CD4-positive, CD25-positive, alpha-beta regulatory T cell (primary cell): ENCODE data around the gene RIC1. TPM values are rescaled to one million over a fixed set of nuclear protein-coding genes. Genes with fewer than 3 reads are reported as not detected.

Experiments
- ATAC-seq, 2 donors: fragments of 150-1000 bp; cut with Tn5 transposase; one replicate each; pipeline ENCODE4 v1.10.0; 2021; ENCODE audit warnings: low read depth in 2 of 2, moderate number of reproducible peaks in 2 of 2, moderate library complexity in 1 of 2
- DNase-seq, 3 donors: peaks; one replicate each; pipeline versions ENCODE4 v3.0.0 to v3.0.0-alpha.2; 2012 to 2022; ENCODE audit warnings: mixed read lengths in 1 of 3
- H3K27ac ChIP-seq: one replicate; pipeline ENCODE4 v1.7.0; 2013; ENCODE audit warnings: mild to moderate bottlenecking, low read length; ENCODE audit not compliant: insufficient read depth, poor library complexity, severe bottlenecking
- H3K27me3 ChIP-seq: one replicate; pipeline ENCODE4 v1.7.0; 2013; ENCODE audit warnings: low read length; ENCODE audit not compliant: control insufficient read depth, insufficient read depth
- H3K36me3 ChIP-seq: one replicate; pipeline ENCODE4 v1.7.0; 2013; ENCODE audit warnings: mild to moderate bottlenecking, low read length, moderate library complexity; ENCODE audit not compliant: control insufficient read depth, insufficient read depth
- H3K4me1 ChIP-seq: 2 replicates; pipeline ENCODE4 v1.7.0; 2013; ENCODE audit warnings: mild to moderate bottlenecking, low read length; ENCODE audit not compliant: insufficient read depth, control insufficient read depth, poor library complexity, severe bottlenecking
- H3K4me3 ChIP-seq: one replicate; pipeline ENCODE4 v1.7.0; 2013; ENCODE audit warnings: low read depth, mild to moderate bottlenecking, low read length, moderate library complexity
- H3K9me3 ChIP-seq, 2 experiments: 1 replicate in 1 of 2; 2 replicates in 1 of 2; pipeline ENCODE4 v1.7.0; 2013; ENCODE audit warnings: low read length in 2 of 2, mild to moderate bottlenecking in 1 of 2, moderate library complexity in 1 of 2; ENCODE audit not compliant: control insufficient read depth in 2 of 2
- H3K27ac Mint-ChIP-seq, 3 donors: one replicate each; pipeline ENCODE4 v1.8.0; 2020 to 2022; ENCODE audit warnings: mild to moderate bottlenecking in 3 of 3, mixed read lengths in 3 of 3, moderate library complexity in 2 of 3
- H3K27me3 Mint-ChIP-seq: one replicate; pipeline ENCODE4 v1.8.0; 2022; ENCODE audit warnings: mild to moderate bottlenecking, mixed read lengths
- H3K36me3 Mint-ChIP-seq: one replicate; pipeline ENCODE4 v1.8.0; 2020; ENCODE audit warnings: mixed read lengths
- H3K4me1 Mint-ChIP-seq, 4 donors: one replicate each; pipeline ENCODE4 v1.8.0; 2020 to 2022; ENCODE audit warnings: mixed read lengths in 4 of 4, mild to moderate bottlenecking in 1 of 4
- H3K4me3 Mint-ChIP-seq, 4 donors: one replicate each; pipeline ENCODE4 v1.8.0; 2020 to 2022; ENCODE audit warnings: mild to moderate bottlenecking in 4 of 4, mixed read lengths in 4 of 4, moderate library complexity in 3 of 4
- H3K9me3 Mint-ChIP-seq, 7 donors: one replicate each; pipeline ENCODE4 v1.8.0; 2020 to 2022; ENCODE audit warnings: mixed read lengths in 7 of 7, mild to moderate bottlenecking in 3 of 7, moderate library complexity in 2 of 7
- polyA plus RNA-seq, 4 donors: library from polyadenylated mRNA; unstranded; fragments of 300-500 nt; fragmentation: Illumina TruSeq; gene quantifications; one replicate each; pipeline ENCODE4 v1.2.3, GENCODE V29; 2021
- total RNA-seq: library from RNA; stranded (reverse); gene quantifications from one replicate; pipeline ENCODE4 v1.2.3, GENCODE V29; 2022

RIC1 gene
- total and polyA plus RNA-seq, 5 donors from 2014 or later: 5.0 to 29.9 (median 7.6) TPM

- ATAC-seq (no peak), DNase-seq (no peak)
- Mint-ChIP-seq H3K36me3 (no peaks in the 10 kb centered on the region), H3K9me3 (no peaks in the 10 kb centered on the region), H3K27me3 (no peaks in the 10 kb centered on the region), H3K27ac (peak overlapping the region; percentile 34 to 91 (median 72)), H3K4me1 (peaks cover 16 to 30% (median 26%) of the 10 kb centered on the region in 4 donors), H3K4me3 (peak overlapping the region in 1 of 4 donors; percentile 74)
- H3K27me3 ChIP-seq: peaks cover 2% of the 10 kb centered on the region
- no peak overlapping the region for H3K27ac ChIP-seq
- H3K4me3 ChIP-seq: no peak overlapping the region
- H3K4me1 ChIP-seq: peaks cover 10% of the 10 kb centered on the region
- H3K36me3 ChIP-seq: no peaks in the 10 kb centered on the region
- H3K9me3 ChIP-seq: no peaks in the 10 kb centered on the region
Measured at GRCh38 chr9:5587024-5587423, 41.9 kb upstream of the RIC1 start.

GRCh38 chr9:5592231-5592630, 36.7 kb upstream of the RIC1 start:
- Mint-ChIP-seq H3K9me3 (no peaks in the 10 kb centered on the region), H3K36me3 (no peaks in the 10 kb centered on the region), H3K4me3 (no peak overlapping the region), H3K27ac (no peak overlapping the region), H3K4me1 (peaks cover 5 to 14% (median 9%) of the 10 kb centered on the region in 4 donors), H3K27me3 (no peaks in the 10 kb centered on the region)
- Histone ChIP-seq H3K4me1 (no peaks in the 10 kb centered on the region), H3K27me3 (peaks cover 2% of the 10 kb centered on the region), H3K9me3 (no peaks in the 10 kb centered on the region), H3K36me3 (no peaks in the 10 kb centered on the region), H3K27ac (no peak overlapping the region), H3K4me3 (no peak overlapping the region)
- ATAC-seq (no peak), DNase-seq (no peak)

- Histone ChIP-seq H3K4me3 (no peak overlapping the region), H3K9me3 (no peaks in the 10 kb centered on the region), H3K4me1 (no peaks in the 10 kb centered on the region), H3K27ac (no peak overlapping the region), H3K27me3 (peaks cover 2% of the 10 kb centered on the region), H3K36me3 (no peaks in the 10 kb centered on the region)
- no peaks in the 10 kb centered on the region for H3K27me3 Mint-ChIP-seq
- no peak for ATAC-seq
- H3K27ac Mint-ChIP-seq: peak overlapping the region in 1 of 3 donors; percentile 21
- H3K36me3 Mint-ChIP-seq: no peaks in the 10 kb centered on the region
- H3K4me3 Mint-ChIP-seq: no peak overlapping the region
- no peaks in the 10 kb centered on the region for H3K9me3 Mint-ChIP-seq
- peaks cover 4 to 9% (median 6%) of the 10 kb centered on the region in 4 donors for H3K4me1 Mint-ChIP-seq
- no peak for DNase-seq
Measured at GRCh38 chr9:5592904-5593303, 36.0 kb upstream of the RIC1 start.

GRCh38 chr9:5593904-5594303, 35.0 kb upstream of the RIC1 start:
- Histone ChIP-seq H3K36me3 (no peaks in the 10 kb centered on the region), H3K27ac (no peak overlapping the region), H3K4me3 (no peak overlapping the region), H3K27me3 (peaks cover 2% of the 10 kb centered on the region), H3K9me3 (no peaks in the 10 kb centered on the region), H3K4me1 (no peaks in the 10 kb centered on the region)
- Mint-ChIP-seq H3K36me3 (no peaks in the 10 kb centered on the region), H3K4me3 (no peak overlapping the region), H3K27ac (no peak overlapping the region), H3K9me3 (no peaks in the 10 kb centered on the region), H3K4me1 (peaks cover 4 to 9% (median 6%) of the 10 kb centered on the region in 4 donors), H3K27me3 (no peaks in the 10 kb centered on the region)
- no peak for ATAC-seq
- no peak for DNase-seq

GRCh38 chr9:5596173-5596572, 32.7 kb upstream of the RIC1 start:
- ATAC-seq (no peak), DNase-seq (no peak)
- Histone ChIP-seq H3K9me3 (no peaks in the 10 kb centered on the region), H3K4me1 (peaks cover 8% of the 10 kb centered on the region), H3K27ac (no peak overlapping the region), H3K27me3 (peaks cover 2% of the 10 kb centered on the region), H3K36me3 (no peaks in the 10 kb centered on the region), H3K4me3 (no peak overlapping the region)
- H3K27me3 Mint-ChIP-seq: no peaks in the 10 kb centered on the region
- H3K4me3 Mint-ChIP-seq: no peak overlapping the region
- no peaks in the 10 kb centered on the region for H3K36me3 Mint-ChIP-seq
- H3K9me3 Mint-ChIP-seq: no peaks in the 10 kb centered on the region
- H3K4me1 Mint-ChIP-seq: peaks cover 6 to 11% (median 9%) of the 10 kb centered on the region in 4 donors
- peak overlapping the region in 2 of 3 donors; percentile 31 to 65 for H3K27ac Mint-ChIP-seq

- Histone ChIP-seq H3K27me3 (no peaks in the 10 kb centered on the region), H3K36me3 (no peaks in the 10 kb centered on the region), H3K4me1 (no peaks in the 10 kb centered on the region), H3K27ac (no peak overlapping the region), H3K4me3 (peak overlapping the region; percentile 64), H3K9me3 (no peaks in the 10 kb centered on the region)
- peak in 1 of 3 donors; percentile 22 for DNase-seq
- H3K9me3 Mint-ChIP-seq: peaks cover 0 to 3% (median 0%) of the 10 kb centered on the region in 7 donors
- peaks cover 12% of the 10 kb centered on the region for H3K36me3 Mint-ChIP-seq
- H3K4me1 Mint-ChIP-seq: peaks cover 9 to 23% (median 15%) of the 10 kb centered on the region in 4 donors
- no peaks in the 10 kb centered on the region for H3K27me3 Mint-ChIP-seq
- ATAC-seq: peak in 1 of 2 donors; percentile 37
- peak overlapping the region; percentile 28 to 59 (median 43) for H3K27ac Mint-ChIP-seq
- peak overlapping the region in 3 of 4 donors; percentile 45 to 78 (median 71) for H3K4me3 Mint-ChIP-seq
Measured at GRCh38 chr9:5608298-5609225, 20.3 kb upstream of the RIC1 start.

- H3K27me3 Mint-ChIP-seq: no peaks in the 10 kb centered on the region
- ATAC-seq (no peak), DNase-seq (no peak)
- Histone ChIP-seq H3K4me1 (no peaks in the 10 kb centered on the region), H3K9me3 (no peaks in the 10 kb centered on the region), H3K36me3 (no peaks in the 10 kb centered on the region), H3K27ac (no peak overlapping the region), H3K27me3 (no peaks in the 10 kb centered on the region), H3K4me3 (peak overlapping the region; percentile 64)
- peak overlapping the region in 2 of 4 donors; percentile 71 to 78 for H3K4me3 Mint-ChIP-seq
- H3K36me3 Mint-ChIP-seq: peaks cover 12% of the 10 kb centered on the region
- H3K9me3 Mint-ChIP-seq: peaks cover 0 to 3% (median 0%) of the 10 kb centered on the region in 7 donors
- H3K27ac Mint-ChIP-seq: peak overlapping the region; percentile 28 to 59 (median 43)
- H3K4me1 Mint-ChIP-seq: peaks cover 9 to 23% (median 15%) of the 10 kb centered on the region in 4 donors
Measured at GRCh38 chr9:5609226-5609596, 19.7 kb upstream of the RIC1 start.
